SKM-1 (cell line): Measurements from ENCODE around the gene PEX16.
"Not testable (repeated sequence)": the region's sequence is repeated elsewhere in the genome, so short reads cannot be mapped to it uniquely, and the experiment has no call there.

Source experiments
- DNase-seq: peaks from one replicate; lab custom pipeline; 2025; ENCODE audit not compliant: unreplicated experiment; lab: John Stamatoyannopoulos, UW

PEX16 gene

GRCh38 chr11:45918962-45919675, 1.4 kb upstream of the PEX16 start:
- DNase-seq, result no peak

DNA sequence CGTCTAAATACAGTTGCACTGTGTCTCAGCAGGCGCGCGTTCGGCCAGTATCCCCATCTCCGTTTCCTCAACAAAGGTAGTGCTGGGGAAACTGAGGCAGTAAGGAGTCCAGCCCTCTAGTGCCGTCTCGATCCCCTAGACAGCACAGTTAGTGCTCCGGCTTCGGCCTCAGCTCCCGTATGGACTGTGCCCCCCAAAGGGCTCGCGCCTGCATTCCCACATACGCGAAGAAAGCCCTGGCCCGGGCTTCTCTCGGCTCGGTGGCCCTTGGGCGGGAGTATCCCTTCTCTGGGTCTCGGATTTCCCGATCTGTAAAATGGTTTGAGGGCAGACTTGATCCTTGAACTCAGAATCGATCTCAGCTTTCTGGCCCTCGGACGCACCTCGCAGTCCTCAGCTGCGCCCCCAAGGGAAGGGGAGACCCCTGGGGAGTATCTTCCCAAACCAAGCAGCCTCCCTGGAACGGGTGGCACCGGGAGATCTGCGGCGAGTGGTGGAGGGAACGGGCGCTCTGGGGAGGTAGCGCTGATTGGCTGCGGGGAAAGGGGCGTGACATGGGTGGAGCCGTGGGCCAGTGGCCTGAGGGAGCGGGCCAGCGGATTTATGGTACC, 759 bp upstream of the PEX16 start:
- DNase-seq, result peak; percentile 46

DNA sequence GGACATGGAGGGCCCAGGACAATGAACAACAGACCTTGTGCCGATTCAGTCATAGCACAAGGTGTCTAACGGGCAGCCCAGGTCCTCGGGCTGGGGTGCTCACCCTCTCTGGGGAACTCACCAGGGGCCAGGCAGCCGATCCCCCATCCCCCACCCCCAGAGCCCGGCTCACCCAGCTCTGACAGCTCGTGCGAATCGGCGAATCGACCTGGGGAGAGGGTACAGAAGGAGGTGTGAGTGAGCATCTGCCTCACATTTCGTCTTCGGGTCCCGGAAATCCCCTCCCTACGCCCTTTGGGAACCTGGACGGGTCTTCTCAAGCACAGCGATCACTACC, 423 bp downstream of the PEX16 start:
- DNase-seq, result no peak

GRCh38 chr11:45915446-45915845, 2.2 kb downstream of the PEX16 start:
- no peak for DNase-seq

DNA sequence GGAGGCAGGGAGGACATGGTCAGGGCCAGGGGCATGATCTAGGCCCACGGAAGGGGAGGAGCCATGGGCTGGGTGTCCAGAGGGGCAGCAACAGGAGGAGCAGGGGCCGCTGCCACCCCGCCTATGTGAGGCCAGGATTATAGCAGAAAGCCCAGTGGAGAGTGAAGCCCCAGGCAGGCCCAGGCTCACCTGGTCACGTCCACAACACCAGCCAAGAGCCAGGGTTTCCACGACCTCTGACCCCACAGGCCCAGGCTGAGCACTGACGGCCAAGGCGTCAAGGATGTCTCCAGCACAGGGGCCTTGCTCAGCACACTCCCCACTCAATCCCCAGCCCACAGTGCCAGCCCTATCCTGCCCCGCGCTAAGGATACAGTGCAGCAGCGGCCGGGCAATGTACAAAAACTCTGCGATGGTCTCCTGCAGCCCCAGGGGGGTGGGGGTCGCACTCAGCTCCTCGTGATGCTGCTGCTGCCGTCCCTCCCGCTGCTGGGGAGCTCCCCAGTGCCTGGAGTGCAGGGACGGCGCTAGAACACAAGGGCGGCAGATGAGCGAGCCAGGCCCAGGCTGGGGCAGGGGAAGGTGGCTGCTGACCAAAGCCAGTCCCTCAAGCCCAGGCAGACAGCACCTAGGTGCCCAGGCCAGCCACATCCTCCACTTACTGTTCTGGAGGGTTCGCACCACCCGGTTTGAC, 3.6 kb downstream of the PEX16 start:
- no peak for DNase-seq

DNA sequence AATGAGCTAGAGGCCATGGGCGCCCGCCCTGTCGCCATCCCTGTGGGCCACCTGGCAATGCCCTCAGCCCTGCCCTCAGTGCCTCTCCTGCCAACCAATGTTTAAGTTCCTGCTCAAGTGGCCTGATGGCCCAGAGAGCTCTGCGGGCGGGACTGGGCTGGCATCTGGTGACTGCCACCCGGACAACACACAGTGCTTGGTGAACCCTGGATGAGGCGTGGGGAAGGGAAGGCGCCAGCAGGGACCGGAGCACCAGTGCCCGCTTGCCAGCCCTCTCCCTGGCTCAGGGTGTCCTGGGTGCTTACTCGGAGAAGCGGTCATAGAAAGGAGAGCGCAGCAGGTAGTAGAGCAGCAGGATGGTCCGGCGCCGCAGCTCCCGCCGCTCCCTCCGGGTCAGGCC, 4.2 kb downstream of the PEX16 start:
- no peak for DNase-seq

- DNase-seq, result no peak
Measured at GRCh38 chr11:45910623-45911022, 7.1 kb downstream of the PEX16 start.

- DNase-seq, result no peak
Measured at GRCh38 chr11:45909594-45910475, 7.8 kb downstream of the PEX16 start.

GRCh38 chr11:45907911-45908370, 9.7 kb downstream of the PEX16 start:
- DNase-seq, result no peak

GRCh38 chr11:45906965-45907611, 10.6 kb downstream of the PEX16 start, which contains the start of gene FREY1:
TSS of gene FREY1 (minus strand) at chr11:45907271. CDS start at chr11:45907245, 26 bp downstream.
- no peak for DNase-seq

DNA sequence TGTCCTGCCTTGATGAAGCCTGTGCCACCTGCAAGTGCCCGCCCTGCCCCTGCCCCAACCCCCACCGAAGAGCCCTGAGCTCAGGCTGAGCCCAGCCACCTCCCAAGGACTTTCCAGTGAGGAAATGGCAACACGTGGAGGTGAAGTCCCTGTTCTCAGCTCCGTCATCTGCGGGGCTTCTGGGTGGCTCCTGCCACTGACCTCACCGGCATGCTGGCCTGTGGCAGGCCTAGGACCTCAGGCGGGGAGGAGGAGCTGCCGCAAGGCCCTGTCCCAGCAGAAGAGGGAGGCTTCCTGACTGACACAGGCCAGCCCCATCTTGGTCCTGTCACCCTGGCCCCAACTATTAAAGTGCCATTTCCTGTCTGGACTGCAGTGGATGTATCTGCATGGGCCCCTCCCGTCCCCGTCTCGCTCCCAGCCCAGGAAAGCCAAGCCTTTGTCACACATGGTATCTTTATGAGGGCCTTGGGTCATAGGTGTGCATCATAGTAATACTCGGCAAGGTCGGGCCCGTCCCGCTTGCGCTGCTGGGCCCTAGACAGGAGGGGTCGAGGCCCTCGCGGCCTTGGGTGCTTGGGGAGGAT, 11.5 kb downstream of the PEX16 start:
- DNase-seq, result no peak

DNA sequence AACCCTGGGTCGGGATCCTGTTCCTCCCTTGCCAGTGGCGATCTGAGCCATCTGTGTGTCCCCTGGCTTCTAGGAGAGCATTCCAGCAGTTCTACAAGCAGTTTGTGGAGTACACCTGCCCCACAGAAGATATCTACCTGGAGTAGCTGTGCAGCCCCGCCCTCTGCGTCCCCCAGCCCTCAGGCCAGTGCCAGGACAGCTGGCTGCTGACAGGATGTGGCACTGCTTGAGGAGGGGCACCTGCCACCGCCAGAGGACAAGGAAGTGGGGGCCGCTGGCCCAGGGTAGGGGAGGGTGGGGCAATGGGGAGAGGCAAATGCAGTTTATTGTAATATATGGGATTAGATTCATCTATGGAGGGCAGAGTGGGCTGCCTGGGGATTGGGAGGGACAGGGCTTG, 12.1 kb downstream of the PEX16 start:
- DNase-seq, result not testable (repeated sequence)

DNA sequence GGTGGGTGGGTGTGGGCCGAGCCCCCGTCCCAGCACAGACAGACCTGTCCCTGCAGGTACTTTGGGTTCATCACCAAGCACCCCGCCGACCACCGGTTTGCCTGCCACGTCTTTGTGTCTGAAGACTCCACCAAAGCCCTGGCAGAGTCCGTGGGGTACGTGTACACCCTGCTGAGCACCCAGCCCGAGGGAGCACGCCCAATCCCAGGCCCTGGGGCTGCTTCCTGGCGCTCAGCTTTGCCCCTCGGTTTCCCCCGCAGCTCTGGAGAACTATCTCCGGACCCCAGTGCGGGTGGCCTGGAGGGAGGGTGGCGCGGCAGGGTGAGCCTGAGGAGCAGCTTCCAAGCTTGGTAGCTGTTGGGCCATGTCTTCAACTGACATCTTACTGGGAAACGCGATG, 12.6 kb downstream of the PEX16 start:
- DNase-seq, result no peak

DNA sequence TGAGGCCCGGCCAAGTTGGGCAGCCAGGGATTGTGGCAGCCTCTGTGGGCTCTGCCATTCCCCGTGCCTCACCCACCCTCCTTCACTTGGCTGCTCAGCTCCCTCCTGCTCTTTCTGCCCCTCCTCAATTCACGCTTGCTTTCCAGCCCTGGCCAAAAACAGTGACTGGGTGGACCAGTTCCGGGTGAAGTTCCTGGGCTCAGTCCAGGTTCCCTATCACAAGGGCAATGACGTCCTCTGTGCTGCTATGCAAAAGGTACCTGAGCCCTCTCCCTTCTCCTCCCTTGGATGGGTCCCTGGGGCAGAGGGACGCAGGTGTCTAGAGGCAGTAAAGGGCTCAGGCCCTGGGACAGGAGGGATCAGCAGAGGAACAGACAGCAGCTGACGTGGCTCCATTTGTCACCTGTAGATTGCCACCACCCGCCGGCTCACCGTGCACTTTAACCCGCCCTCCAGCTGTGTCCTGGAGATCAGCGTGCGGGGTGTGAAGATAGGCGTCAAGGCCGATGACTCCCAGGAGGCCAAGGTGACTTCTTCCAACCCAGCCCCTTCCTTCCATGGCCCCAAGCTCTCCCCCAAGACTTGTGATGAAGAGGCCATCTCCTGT, 13.3 kb downstream of the PEX16 start:
- no peak for DNase-seq

- no peak for DNase-seq
Measured at GRCh38 chr11:45902452-45903380, 15.0 kb downstream of the PEX16 start.

- no peak for DNase-seq
Measured at GRCh38 chr11:45901626-45902025, 16.1 kb downstream of the PEX16 start.

DNA sequence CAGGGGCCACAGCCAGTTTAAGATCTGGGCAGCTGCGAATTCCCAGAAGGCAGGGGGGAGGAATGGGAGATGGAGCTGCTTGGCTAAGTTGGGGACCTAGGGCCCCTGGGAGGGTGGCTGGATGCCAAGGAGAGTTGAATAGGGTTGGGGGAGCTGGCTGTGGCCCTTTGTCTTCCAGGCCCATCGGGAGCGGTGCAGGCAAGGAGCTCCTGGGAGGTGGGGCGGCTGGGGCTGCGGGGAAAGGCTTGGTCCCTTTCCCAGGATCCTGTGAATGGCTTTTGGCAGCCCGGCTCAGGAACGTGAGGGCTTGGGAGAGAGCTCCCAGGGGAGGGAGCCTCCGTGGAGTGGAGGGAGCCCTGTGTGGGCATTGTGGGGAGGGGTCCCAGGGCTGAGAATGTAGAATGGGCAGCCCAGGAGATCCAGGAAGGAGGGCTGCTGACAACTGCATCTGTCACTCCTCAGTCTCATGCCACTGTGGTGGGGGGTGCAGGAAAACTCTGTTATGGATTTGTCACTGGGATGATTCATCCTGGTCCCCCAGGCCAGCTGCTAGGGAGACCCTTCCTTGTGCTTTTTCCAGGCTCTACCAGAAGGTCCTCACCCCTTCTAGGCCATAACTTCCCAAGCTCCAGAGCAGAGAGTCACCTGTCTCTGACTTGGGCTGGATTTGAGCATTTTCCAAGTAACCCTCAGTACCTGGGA, 16.6 kb downstream of the PEX16 start:
- DNase-seq, result no peak

DNA sequence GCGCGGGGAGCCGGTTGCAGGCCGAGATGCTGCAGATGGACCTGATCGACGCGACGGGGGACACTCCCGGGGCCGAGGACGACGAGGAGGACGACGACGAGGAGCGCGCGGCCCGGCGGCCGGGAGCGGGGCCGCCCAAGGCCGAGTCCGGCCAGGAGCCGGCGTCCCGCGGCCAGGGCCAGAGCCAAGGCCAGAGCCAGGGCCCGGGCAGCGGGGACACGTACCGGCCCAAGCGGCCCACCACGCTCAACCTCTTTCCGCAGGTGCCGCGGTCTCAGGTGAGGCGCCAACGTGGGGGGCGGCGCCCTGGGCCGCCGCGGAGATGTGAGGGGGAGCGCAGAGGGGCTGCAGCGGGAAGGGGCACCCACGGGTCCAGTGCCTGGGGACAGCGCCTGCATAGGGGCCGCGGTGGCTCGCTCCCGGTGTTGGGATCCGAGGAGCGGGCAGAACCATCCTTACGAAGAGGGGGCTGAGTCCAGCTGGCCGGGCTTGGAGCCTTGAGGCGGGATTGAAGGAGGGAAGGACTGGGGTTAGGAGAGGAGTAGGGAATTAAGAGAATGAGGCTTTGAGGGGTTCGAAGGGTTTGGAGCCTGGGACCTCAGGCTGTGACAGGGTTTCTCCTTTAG, 17.4 kb downstream of the PEX16 start:
- DNase-seq, result not testable (repeated sequence)
